Measurements from ENCODE around the gene ATP8A2. TPM values are rescaled to one million over a fixed set of nuclear protein-coding genes. Genes with fewer than 3 reads are reported as not detected.

Gene ATP8A2
- total and polyA plus RNA-seq, 9 of the 15 experiments (the other 6 are each of a cell fraction or from before 2014, with no cell fraction given), result under 0.01 to 0.33 (median 0.06) TPM; not detected in 4

- CTCF ChIA-PET (ENCODE audit: low intra/inter-chr PET ratio), result no interaction called here
Observed at GRCh38 chr13:25899952-25900351, 528.2 kb downstream of the ATP8A2 start.

More at GRCh38 chr13:25899952-25900351, 528.2 kb downstream of the ATP8A2 start:
- Histone ChIP-seq H3K27me3 (ENCODE audit: control insufficient read depth in 2 of 2, insufficient read depth in 2 of 2, low read length in 2 of 2) (peaks cover 0 to 2% of the 10 kb centered on the region in 2 experiments; a peak in 1 of 5 replicates), H3K9ac (ENCODE audit: insufficient read depth in 1 of 2, low read depth in 2 of 2, low read length in 2 of 2) (no peak overlapping the region), H3K36me3 (ENCODE audit: control insufficient read depth, insufficient read depth, low read length) (no peaks in the 10 kb centered on the region), H3K9me1 (ENCODE audit: control insufficient read depth, insufficient read depth, low read length) (no peaks in the 10 kb centered on the region), H3K4me3 (no peak overlapping the region), H3K27ac (ENCODE audit: extremely low read depth, low read depth, low read length) (no peak overlapping the region), H3K4me2 (ENCODE audit: insufficient read depth, low read length) (no peak overlapping the region), H4K20me1 (replicated peaks; ENCODE audit: control insufficient read depth, insufficient read depth, low read length) (no peaks in the 10 kb centered on the region), H3K4me1 (replicated peaks in 1 of 2; ENCODE audit: control insufficient read depth in 2 of 2, insufficient read depth in 2 of 2, low read length in 2 of 2) (no peaks in the 10 kb centered on the region), H3K79me2 (ENCODE audit: control insufficient read depth, insufficient read depth, low read length) (no peaks in the 10 kb centered on the region), H3K9me3 (replicated peaks; ENCODE audit: control insufficient read depth, insufficient read depth, low read depth, low read length) (no peaks in the 10 kb centered on the region), H2AFZ (ENCODE audit: low read depth, low read length) (no peak overlapping the region)
- TF ChIP-seq ZBTB43 (CRISPR knock-in tag; IDR thresholded peaks at IDR 0.05), result no peak
- TF ChIP-seq BMI1 (IDR thresholded peaks at IDR 0.05; ENCODE audit: low read length), result no peak
- in situ Hi-C loops (cut with MboI), result no loop called here
- ATAC-seq, result no peak
- intact Hi-C loops (cut with micrococcal nuclease), result no loop called here
- FAIRE-seq, result no peak
- POLR2A ChIA-PET, result no interaction called here
- DNase-seq (ENCODE audit: extremely low read depth in 1 of 4, low spot score in 3 of 4), result no peak
- BruUV-seq (replicated peaks), result no TSS peak
- WGBS (ENCODE audit: insufficient coverage, low coverage, missing lambda C conversion rate), result 0% methylated on average over 1 of the region's 1 CpG

All from K562 (cell line).